ENCODE results near the gene AFAP1. TPM values are rescaled to one million over a fixed set of nuclear protein-coding genes. Genes with fewer than 3 reads are reported as not detected.

AFAP1 gene
- total RNA-seq, 2 experiments from 2014 or later = 18.1 to 18.7 TPM

DNA sequence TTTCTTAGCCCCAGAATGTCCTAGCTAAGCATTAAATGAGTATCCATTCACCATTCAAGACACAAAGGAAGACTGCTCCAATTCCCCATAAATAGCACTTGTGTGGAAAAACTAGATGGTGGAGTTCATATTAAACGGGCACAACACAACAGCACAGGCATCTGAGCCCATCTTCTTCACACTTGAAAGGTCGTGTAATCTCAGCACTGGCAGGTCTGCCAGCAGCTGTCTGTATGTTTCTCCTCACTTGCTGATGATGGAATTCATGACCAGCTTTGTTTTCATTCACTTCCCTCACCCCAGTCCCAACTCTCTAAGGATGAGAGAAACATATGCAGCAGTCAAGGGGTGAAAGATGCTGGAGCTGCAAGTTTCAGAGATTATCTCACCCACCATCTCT, 148.7 kb downstream of the AFAP1 start:
- POLR2A ChIA-PET = no interaction called here
- CTCF ChIA-PET = no interaction called here

- ChIA-PET POLR2A (no interaction called here), CTCF (no interaction called here)
Measured at GRCh38 chr4:7790023-7790422, 149.6 kb downstream of the AFAP1 start.

- ChIA-PET CTCF (interaction anchor here (0.6 kb wide), 1 partner anchor 232 kb away, joined by 3 read pairs; no protein-coding TSS in a partner anchor), POLR2A (no interaction called here)
Measured at GRCh38 chr4:7788694-7789425, 150.8 kb downstream of the AFAP1 start.

- ChIA-PET POLR2A (no interaction called here), CTCF (no interaction called here)
Measured at GRCh38 chr4:7788193-7788592, 151.5 kb downstream of the AFAP1 start.

DNA sequence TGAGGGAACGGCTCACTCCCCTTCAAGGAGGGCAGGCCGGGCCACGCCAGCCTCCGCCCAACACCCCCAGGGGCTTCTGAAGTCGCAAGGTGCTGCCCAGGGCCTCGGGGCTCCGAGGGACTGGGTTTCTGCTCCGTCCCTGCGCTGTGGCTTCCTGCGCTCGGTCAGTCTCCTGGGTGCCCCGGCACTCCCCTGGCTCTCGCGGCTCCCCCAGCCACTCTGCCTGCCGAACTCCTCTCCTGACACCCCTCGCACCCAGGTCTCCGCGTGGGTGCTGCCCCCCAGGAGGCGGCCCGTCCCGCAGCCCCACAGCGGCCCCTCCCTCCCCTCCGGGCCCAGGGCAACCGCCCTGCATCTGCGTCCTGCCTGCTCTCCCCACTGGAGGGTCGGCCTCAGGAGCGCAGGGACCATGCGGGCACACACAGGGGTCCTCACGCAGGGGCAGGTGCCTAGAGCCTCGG, 151.9 kb downstream of the AFAP1 start:
- POLR2A ChIA-PET = no interaction called here
- CTCF ChIA-PET = no interaction called here

DNA sequence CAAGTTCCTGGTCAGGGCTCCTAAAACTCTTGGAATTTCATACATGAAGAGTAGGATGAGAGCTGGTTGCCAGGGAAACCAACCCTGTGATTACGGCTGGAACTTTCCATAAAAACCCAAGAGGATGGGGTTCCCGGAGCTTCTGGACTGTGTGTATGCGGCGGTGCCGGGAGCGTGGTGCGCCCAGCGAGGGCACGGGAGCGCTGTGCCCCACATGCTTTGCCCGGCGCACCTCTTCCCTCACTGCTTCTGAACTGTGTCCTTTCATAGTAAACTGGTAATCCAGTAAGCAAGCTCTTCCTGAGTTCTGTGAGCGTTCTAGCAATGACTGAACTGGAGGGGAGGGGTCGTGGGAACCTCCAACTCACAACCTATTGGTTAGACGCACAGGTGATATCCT, 152.6 kb downstream of the AFAP1 start:
- CTCF ChIA-PET = no interaction called here
- POLR2A ChIA-PET = no interaction called here

DNA sequence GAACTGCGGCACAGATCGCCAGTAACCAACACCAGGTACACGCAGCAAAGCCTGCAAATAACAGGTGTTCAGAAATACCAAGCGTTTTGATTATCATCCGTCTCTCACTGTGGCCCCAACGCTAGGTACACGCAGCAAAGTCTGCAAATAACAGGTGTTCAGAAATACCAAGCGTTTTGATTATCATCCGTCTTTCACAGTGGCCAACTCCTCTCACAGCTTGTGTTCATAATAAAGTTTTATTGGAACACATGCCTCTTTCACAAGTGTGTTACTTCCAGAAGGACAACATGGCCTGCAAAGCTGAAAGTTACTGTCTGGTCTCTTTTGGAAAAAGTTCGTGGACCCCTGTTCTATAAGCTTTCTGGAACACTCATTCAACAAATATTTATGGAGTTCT, 153.1 kb downstream of the AFAP1 start:
- CTCF ChIA-PET = no interaction called here
- POLR2A ChIA-PET = no interaction called here

DNA sequence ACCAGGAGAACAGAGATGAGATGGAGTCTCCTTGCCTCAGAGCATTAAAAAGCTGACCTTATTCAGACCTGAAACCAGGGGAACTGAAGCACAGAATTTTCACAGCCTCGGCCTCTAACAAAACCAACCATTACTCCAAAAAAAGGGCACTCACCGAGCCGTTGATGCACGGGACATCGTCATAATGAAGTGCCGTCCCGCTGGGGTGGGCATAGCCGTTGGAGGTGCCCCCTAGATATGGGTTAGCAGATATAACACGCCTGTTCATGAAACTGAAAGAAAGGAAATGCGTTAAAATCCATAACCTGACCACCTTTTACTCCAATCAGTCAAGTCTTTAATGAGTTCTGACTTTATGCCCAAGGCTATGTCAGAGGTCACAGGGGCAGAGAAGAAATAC, 153.6 kb downstream of the AFAP1 start:
- CTCF ChIA-PET = no interaction called here
- POLR2A ChIA-PET = no interaction called here

DNA sequence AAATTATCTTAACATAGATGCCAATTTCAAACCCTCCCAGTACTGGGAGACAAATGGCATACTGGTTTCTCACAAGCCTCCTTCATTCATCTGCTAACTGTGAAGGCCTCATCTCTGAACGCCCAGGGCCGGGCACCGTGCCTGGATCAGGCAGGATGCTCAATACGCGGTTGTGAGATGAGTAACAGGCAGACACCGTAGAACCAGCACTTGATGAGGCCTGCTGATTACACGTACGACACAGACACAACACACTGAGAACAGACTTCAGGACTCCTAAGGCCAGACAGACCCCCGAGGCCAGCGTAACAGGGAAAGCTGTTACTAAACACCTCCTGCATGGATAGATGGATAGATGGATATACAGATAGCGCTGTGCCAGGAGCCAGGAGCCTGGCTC, 154.6 kb downstream of the AFAP1 start:
- ChIA-PET POLR2A (no interaction called here), CTCF (no interaction called here)

DNA sequence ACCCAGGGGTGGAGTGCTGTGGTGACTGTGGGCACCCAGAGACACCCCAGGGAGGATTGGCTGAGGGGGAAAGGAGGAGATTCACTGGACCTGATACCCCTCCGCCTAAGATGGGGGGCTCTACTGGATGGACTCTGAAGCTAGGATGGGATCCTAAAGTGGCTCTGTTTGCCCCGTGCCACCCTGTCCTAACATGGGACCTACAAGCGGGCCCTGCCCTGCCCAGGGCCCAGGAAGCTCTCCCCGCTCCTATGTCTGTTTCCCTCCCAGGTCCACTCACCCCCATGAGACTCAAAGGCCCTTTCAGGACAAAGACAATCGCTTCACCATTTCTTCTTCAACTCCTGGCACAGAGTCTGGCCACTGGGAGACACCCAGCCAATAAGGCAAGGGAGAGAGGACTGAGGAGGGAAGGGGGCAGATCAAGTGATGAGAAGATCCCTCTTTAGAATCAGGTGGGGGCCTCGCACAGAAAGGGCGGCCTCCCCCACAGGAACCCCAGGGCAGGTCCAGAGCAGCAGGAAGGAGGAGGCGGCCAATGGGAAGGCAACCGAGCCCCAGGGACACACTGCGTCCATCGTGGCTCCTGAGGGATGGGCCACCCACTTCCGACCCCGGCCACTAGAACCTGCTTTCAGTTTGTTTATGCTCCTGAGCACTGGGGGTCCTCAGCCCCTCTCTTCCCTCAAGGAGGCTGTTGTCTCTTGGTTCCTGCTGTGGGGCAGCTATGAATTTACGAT, 155.4 kb downstream of the AFAP1 start:
- POLR2A ChIA-PET = no interaction called here

GRCh38 chr4:7783541-7783940, 156.1 kb downstream of the AFAP1 start:
- POLR2A ChIA-PET = no interaction called here

More for the DNA sequence above, 155.4 kb downstream of the AFAP1 start:
- CTCF ChIA-PET = no interaction called here

GRCh38 chr4:7782783-7783182, 156.9 kb downstream of the AFAP1 start:
- POLR2A ChIA-PET = no interaction called here
- CTCF ChIA-PET = no interaction called here

More at GRCh38 chr4:7783541-7783940, 156.1 kb downstream of the AFAP1 start:
- CTCF ChIA-PET = no interaction called here

DNA sequence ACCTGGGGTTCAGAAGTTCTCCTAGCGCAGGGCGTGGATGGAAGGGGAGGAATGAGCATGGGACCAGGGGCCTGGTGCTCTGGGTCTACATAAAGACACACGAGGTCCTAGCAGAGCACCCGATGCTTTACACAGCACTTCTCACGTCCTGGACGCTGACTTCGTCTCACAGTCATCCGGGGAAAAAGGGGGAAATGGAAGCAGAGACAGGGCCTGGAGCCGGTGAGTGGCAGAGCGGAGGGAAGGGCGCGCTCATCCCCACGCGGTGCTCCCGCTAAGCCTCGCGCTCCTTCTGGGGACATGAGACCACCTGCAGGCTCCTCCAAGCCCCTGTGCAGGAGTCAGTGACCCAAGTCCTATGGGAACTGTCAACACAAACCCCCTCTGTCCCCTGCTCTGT, 157.7 kb downstream of the AFAP1 start:
- ChIA-PET CTCF (no interaction called here), POLR2A (no interaction called here)

GRCh38 chr4:7781366-7781765, 158.3 kb downstream of the AFAP1 start:
- POLR2A ChIA-PET = no interaction called here
- CTCF ChIA-PET = no interaction called here

DNA sequence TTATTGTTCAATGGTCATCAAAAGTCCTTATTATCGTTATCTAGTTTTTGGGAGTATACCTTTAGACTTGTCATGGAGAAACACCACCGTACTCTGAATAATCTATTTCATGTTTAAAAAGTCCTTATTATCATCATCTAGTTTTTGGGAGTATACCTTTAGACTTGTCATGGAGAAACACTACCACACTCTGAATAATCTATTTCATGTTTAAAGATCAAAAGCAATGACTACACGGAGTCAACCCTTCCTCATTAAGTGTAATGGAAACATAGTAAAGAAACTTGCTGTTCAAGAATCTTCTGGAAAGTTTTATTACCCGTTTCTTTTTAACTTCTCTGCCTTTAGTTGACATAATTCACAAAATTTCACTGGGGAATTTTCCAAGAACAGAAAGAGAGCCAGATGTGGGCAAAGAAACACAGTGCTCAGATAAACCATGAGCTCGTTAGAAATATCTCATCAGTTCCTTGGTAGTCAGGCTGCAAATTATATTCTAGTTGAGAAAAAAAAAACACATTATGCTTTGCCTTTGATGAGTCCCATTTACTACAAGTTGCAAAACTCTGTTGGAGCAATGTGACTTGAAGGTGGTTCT, 158.8 kb downstream of the AFAP1 start:
- ChIA-PET CTCF (no interaction called here), POLR2A (no interaction called here)

DNA sequence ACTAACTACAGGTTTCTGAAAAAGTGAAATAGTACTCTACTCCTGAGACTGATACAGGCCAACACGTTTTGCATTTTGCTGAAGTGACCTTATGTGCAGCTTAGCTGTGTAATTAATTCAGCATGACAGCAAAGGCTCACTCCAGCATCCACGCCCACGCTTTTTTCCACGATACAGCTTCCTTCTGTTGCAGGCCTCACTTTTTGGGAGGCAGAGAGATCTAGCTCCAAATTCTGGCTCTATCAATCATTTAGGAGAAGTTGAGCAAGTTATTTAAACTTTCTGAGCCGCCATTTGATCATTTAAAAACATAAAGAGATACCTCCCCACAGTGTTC, 160.3 kb downstream of the AFAP1 start:
- CTCF ChIA-PET = interaction anchor here (1.3 kb wide), 1 partner anchor 10 kb away, joined by 3 read pairs; no protein-coding TSS in a partner anchor
- POLR2A ChIA-PET = no interaction called here

GRCh38 chr4:7778510-7779431, 160.9 kb downstream of the AFAP1 start:
- POLR2A ChIA-PET = interaction anchor here (0.6 kb wide), 1 partner anchor 127 kb away, joined by 3 read pairs; no protein-coding TSS in a partner anchor
- CTCF ChIA-PET = interaction anchor here (1.2 to 1.3 kb wide), 2 partner anchors 9 to 25 kb away, joined by 3 to 6 read pairs; no protein-coding TSS in a partner anchor

DNA sequence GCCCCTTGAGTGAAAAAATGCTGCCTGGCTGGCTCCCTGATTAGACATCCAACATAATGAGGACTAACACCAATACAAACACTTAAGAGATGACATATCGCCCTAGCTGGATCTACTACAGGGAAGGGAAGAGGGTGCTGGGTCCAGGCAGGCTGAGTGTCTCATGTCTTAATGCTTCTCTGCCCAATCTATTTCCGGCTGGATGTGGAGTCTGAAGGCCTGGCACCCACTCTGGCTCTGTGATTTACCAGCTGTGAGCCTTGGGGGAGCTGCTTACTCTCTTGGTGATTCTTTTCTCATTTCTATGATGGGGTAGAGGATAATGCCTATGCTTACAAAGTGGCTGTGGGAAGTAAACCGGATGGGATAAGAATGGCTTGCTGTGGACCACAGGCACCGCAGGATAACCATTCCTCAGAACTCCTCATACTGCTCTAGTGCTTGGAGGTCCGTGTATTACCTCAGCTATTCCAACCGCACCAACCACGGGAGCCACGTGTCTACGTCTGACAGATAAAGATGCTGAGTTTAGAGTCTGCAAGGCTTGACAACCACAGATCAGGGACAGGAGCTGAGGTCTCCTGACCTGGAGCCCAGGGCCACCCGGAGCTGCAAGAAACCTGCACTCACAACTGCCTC, 161.7 kb downstream of the AFAP1 start:
- CTCF ChIA-PET = interaction anchor here (1.2 to 1.3 kb wide), 2 partner anchors 8 to 26 kb away, joined by 3 to 6 read pairs; no protein-coding TSS in a partner anchor
- POLR2A ChIA-PET = interaction anchor here (0.6 kb wide), 1 partner anchor 128 kb away, joined by 3 read pairs; no protein-coding TSS in a partner anchor

DNA sequence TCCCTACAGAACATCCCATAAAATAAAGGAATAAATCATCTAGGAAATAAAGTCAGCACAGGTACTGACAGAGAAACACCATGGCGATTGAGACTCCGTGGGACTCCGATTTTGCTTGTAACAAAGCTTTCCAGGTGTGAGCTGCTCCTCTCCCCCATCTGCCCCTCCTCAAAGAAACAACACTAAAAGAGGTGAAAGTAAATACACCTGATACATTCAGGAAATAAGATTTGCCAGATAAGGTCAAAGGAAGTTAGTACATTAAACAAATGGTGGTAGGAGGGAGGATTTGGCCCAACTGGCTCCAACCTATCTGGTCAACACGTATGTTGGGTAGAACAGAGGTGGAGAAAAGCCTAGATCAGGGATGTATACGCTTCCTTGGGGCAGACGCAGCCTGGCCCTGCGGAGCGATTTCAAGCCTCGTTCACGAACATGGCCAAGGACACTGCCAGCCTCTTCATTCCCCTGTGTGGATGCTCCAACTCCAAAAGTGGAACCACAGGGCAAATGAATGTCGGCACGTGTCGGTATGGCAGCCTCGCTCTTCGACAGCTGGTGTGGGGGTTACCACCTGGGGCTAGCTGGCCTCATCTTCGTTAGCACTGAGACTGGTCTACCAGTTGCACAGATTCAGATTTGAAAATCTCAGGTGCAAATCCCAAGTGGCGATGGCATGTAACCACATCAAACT, 162.5 kb downstream of the AFAP1 start:
- POLR2A ChIA-PET = no interaction called here
- CTCF ChIA-PET = interaction anchor here (1.2 kb wide), 1 partner anchor 27 kb away, joined by 6 read pairs; no protein-coding TSS in a partner anchor

Measured in activated CD8-positive, alpha-beta memory T cell treated with anti-CD3 and anti-CD28 coated beads for 36 hours (primary cell).